ENCODE results near the gene PHF20.
A peak's percentile ranks its signal among the peaks of the same experiment; 100 is the strongest.
"Not testable (repeated sequence)": the region's sequence is repeated elsewhere in the genome, so short reads cannot be mapped to it uniquely, and the experiment has no call there.

Gene PHF20

GRCh38 chr20:35741892-35742740 is 29.7 kb upstream of the PHF20 start, which contains the start of gene RBM39:
TSS of gene RBM39 (minus strand) at chr20:35742260. CDS start at chr20:35740874, 1,386 bp downstream.
- Histone ChIP-seq H3K9me3 (ENCODE audit: control insufficient read depth, insufficient read depth, low read length) (no peaks in the 10 kb centered on the region), H3K4me1 (ENCODE audit: control insufficient read depth, insufficient read depth, low read length) (no peaks in the 10 kb centered on the region), H3K27me3 (ENCODE audit: control insufficient read depth, insufficient read depth, low read length) (no peaks in the 10 kb centered on the region), H3K4me3 (ENCODE audit: low read length) (peak within 1 kb of the TSS; percentile 73), H3K36me3 (ENCODE audit: control insufficient read depth, insufficient read depth, low read length) (peaks cover 10% of the 10 kb centered on the region; the same call in 1 of the 2 replicates), H3K27ac (ENCODE audit: low read length) (no peak within 1 kb of the TSS)
- DNase-seq (ENCODE audit: low read depth, low spot score) = peak; percentile 100
- no CpG with 5 or more reads among the region's 66 CpGs for WGBS (ENCODE audit: insufficient coverage, insufficient read length)

- H3K27ac ChIP-seq (ENCODE audit: low read length) = no peak overlapping the region
- H3K4me3 ChIP-seq (ENCODE audit: low read length) = peak overlapping the region; percentile 55; the same call in 1 of the 2 replicates
- no peak for DNase-seq (ENCODE audit: low read depth, low spot score)
- no peaks in the 10 kb centered on the region for H3K9me3 ChIP-seq (ENCODE audit: control insufficient read depth, insufficient read depth, low read length)
- H3K36me3 ChIP-seq (ENCODE audit: control insufficient read depth, insufficient read depth, low read length) = peaks cover 9% of the 10 kb centered on the region; the same call in 1 of the 2 replicates
- no peaks in the 10 kb centered on the region for H3K4me1 ChIP-seq (ENCODE audit: control insufficient read depth, insufficient read depth, low read length)
- H3K27me3 ChIP-seq (ENCODE audit: control insufficient read depth, insufficient read depth, low read length) = no peaks in the 10 kb centered on the region
- WGBS (ENCODE audit: insufficient coverage, insufficient read length) = no CpG with 5 or more reads among the region's 8 CpGs
Observed at GRCh38 chr20:35742741-35743523, 28.9 kb upstream of the PHF20 start.

- WGBS (ENCODE audit: insufficient coverage, insufficient read length) = no CpG with 5 or more reads among the region's 15 CpGs
- Histone ChIP-seq H3K27me3 (ENCODE audit: control insufficient read depth, insufficient read depth, low read length) (no peaks in the 10 kb centered on the region), H3K36me3 (ENCODE audit: control insufficient read depth, insufficient read depth, low read length) (peaks cover 6% of the 10 kb centered on the region; the same call in 1 of the 2 replicates), H3K4me3 (ENCODE audit: low read length) (no peak overlapping the region), H3K4me1 (ENCODE audit: control insufficient read depth, insufficient read depth, low read length) (no peaks in the 10 kb centered on the region), H3K9me3 (ENCODE audit: control insufficient read depth, insufficient read depth, low read length) (no peaks in the 10 kb centered on the region), H3K27ac (ENCODE audit: low read length) (no peak overlapping the region)
- no peak for DNase-seq (ENCODE audit: low read depth, low spot score)
Observed at GRCh38 chr20:35743693-35744491, 27.9 kb upstream of the PHF20 start.

GRCh38 chr20:35744492-35744841 is 27.3 kb upstream of the PHF20 start:
- not testable (repeated sequence) for H3K9me3 ChIP-seq (ENCODE audit: control insufficient read depth, insufficient read depth, low read length); DNase-seq (ENCODE audit: low read depth, low spot score); H3K27ac ChIP-seq (ENCODE audit: low read length); H3K36me3 ChIP-seq (ENCODE audit: control insufficient read depth, insufficient read depth, low read length); H3K4me3 ChIP-seq (ENCODE audit: low read length); H3K27me3 ChIP-seq (ENCODE audit: control insufficient read depth, insufficient read depth, low read length); H3K4me1 ChIP-seq (ENCODE audit: control insufficient read depth, insufficient read depth, low read length)
- no CpG with 5 or more reads among the region's 3 CpGs for WGBS (ENCODE audit: insufficient coverage, insufficient read length)

GRCh38 chr20:35750611-35751010 is 21.2 kb upstream of the PHF20 start:
- no peak for DNase-seq (ENCODE audit: low read depth, low spot score)

GRCh38 chr20:35756404-35756803 is 15.4 kb upstream of the PHF20 start:
- no peak overlapping the region for H3K27ac ChIP-seq (ENCODE audit: low read length)
- H3K36me3 ChIP-seq (ENCODE audit: control insufficient read depth, insufficient read depth, low read length) = no peaks in the 10 kb centered on the region
- no peak for DNase-seq (ENCODE audit: low read depth, low spot score)
- no peaks in the 10 kb centered on the region for H3K4me1 ChIP-seq (ENCODE audit: control insufficient read depth, insufficient read depth, low read length)
- no peaks in the 10 kb centered on the region for H3K9me3 ChIP-seq (ENCODE audit: control insufficient read depth, insufficient read depth, low read length)
- no CpG with 5 or more reads among the region's 4 CpGs for WGBS (ENCODE audit: insufficient coverage, insufficient read length)
- H3K27me3 ChIP-seq (ENCODE audit: control insufficient read depth, insufficient read depth, low read length) = no peaks in the 10 kb centered on the region
- no peak overlapping the region for H3K4me3 ChIP-seq (ENCODE audit: low read length)

More at GRCh38 chr20:35750611-35751010, 21.2 kb upstream of the PHF20 start:
- Histone ChIP-seq H3K27ac (ENCODE audit: low read length) (no peak overlapping the region), H3K4me1 (ENCODE audit: control insufficient read depth, insufficient read depth, low read length) (no peaks in the 10 kb centered on the region), H3K4me3 (ENCODE audit: low read length) (no peak overlapping the region), H3K36me3 (ENCODE audit: control insufficient read depth, insufficient read depth, low read length) (no peaks in the 10 kb centered on the region), H3K27me3 (ENCODE audit: control insufficient read depth, insufficient read depth, low read length) (no peaks in the 10 kb centered on the region), H3K9me3 (ENCODE audit: control insufficient read depth, insufficient read depth, low read length) (no peaks in the 10 kb centered on the region)
- no CpG with 5 or more reads among the region's 2 CpGs for WGBS (ENCODE audit: insufficient coverage, insufficient read length)

- H3K9me3 ChIP-seq (ENCODE audit: control insufficient read depth, insufficient read depth, low read length) = no peaks in the 10 kb centered on the region
- no peaks in the 10 kb centered on the region for H3K27me3 ChIP-seq (ENCODE audit: control insufficient read depth, insufficient read depth, low read length)
- no peaks in the 10 kb centered on the region for H3K4me1 ChIP-seq (ENCODE audit: control insufficient read depth, insufficient read depth, low read length)
- H3K27ac ChIP-seq (ENCODE audit: low read length) = no peak overlapping the region
- DNase-seq (ENCODE audit: low read depth, low spot score) = no peak
- no peak overlapping the region for H3K4me3 ChIP-seq (ENCODE audit: low read length)
- H3K36me3 ChIP-seq (ENCODE audit: control insufficient read depth, insufficient read depth, low read length) = no peaks in the 10 kb centered on the region
- no CpG with 5 or more reads among the region's 4 CpGs for WGBS (ENCODE audit: insufficient coverage, insufficient read length)
Observed at GRCh38 chr20:35757098-35757705, 14.6 kb upstream of the PHF20 start.

- not testable (repeated sequence) for H3K9me3 ChIP-seq (ENCODE audit: control insufficient read depth, insufficient read depth, low read length); H3K4me1 ChIP-seq (ENCODE audit: control insufficient read depth, insufficient read depth, low read length); H3K4me3 ChIP-seq (ENCODE audit: low read length); H3K27ac ChIP-seq (ENCODE audit: low read length); H3K27me3 ChIP-seq (ENCODE audit: control insufficient read depth, insufficient read depth, low read length); H3K36me3 ChIP-seq (ENCODE audit: control insufficient read depth, insufficient read depth, low read length); DNase-seq (ENCODE audit: low read depth, low spot score)
- WGBS (ENCODE audit: insufficient coverage, insufficient read length) = no CpG with 5 or more reads among the region's 11 CpGs
Observed at GRCh38 chr20:35761548-35761947, 10.3 kb upstream of the PHF20 start.

GRCh38 chr20:35762461-35762860 is 9.4 kb upstream of the PHF20 start:
- no peak overlapping the region for H3K27ac ChIP-seq (ENCODE audit: low read length)
- DNase-seq (ENCODE audit: low read depth, low spot score) = no peak
- no CpG with 5 or more reads among the region's 3 CpGs for WGBS (ENCODE audit: insufficient coverage, insufficient read length)
- no peaks in the 10 kb centered on the region for H3K27me3 ChIP-seq (ENCODE audit: control insufficient read depth, insufficient read depth, low read length)
- no peaks in the 10 kb centered on the region for H3K36me3 ChIP-seq (ENCODE audit: control insufficient read depth, insufficient read depth, low read length)
- H3K9me3 ChIP-seq (ENCODE audit: control insufficient read depth, insufficient read depth, low read length) = no peaks in the 10 kb centered on the region
- H3K4me1 ChIP-seq (ENCODE audit: control insufficient read depth, insufficient read depth, low read length) = no peaks in the 10 kb centered on the region
- no peak overlapping the region for H3K4me3 ChIP-seq (ENCODE audit: low read length)

- not testable (repeated sequence) for H3K27me3 ChIP-seq (ENCODE audit: control insufficient read depth, insufficient read depth, low read length); H3K27ac ChIP-seq (ENCODE audit: low read length); H3K4me3 ChIP-seq (ENCODE audit: low read length); H3K9me3 ChIP-seq (ENCODE audit: control insufficient read depth, insufficient read depth, low read length); H3K36me3 ChIP-seq (ENCODE audit: control insufficient read depth, insufficient read depth, low read length); H3K4me1 ChIP-seq (ENCODE audit: control insufficient read depth, insufficient read depth, low read length); DNase-seq (ENCODE audit: low read depth, low spot score)
- no CpG with 5 or more reads among the region's 2 CpGs for WGBS (ENCODE audit: insufficient coverage, insufficient read length)
Observed at GRCh38 chr20:35764936-35765335, 6.9 kb upstream of the PHF20 start.
